ENCODE measurements around the gene CBR4.
"Not testable (repeated sequence)": the region's sequence is repeated elsewhere in the genome, so short reads cannot be mapped to it uniquely, and the experiment has no call there.

Gene CBR4

DNA sequence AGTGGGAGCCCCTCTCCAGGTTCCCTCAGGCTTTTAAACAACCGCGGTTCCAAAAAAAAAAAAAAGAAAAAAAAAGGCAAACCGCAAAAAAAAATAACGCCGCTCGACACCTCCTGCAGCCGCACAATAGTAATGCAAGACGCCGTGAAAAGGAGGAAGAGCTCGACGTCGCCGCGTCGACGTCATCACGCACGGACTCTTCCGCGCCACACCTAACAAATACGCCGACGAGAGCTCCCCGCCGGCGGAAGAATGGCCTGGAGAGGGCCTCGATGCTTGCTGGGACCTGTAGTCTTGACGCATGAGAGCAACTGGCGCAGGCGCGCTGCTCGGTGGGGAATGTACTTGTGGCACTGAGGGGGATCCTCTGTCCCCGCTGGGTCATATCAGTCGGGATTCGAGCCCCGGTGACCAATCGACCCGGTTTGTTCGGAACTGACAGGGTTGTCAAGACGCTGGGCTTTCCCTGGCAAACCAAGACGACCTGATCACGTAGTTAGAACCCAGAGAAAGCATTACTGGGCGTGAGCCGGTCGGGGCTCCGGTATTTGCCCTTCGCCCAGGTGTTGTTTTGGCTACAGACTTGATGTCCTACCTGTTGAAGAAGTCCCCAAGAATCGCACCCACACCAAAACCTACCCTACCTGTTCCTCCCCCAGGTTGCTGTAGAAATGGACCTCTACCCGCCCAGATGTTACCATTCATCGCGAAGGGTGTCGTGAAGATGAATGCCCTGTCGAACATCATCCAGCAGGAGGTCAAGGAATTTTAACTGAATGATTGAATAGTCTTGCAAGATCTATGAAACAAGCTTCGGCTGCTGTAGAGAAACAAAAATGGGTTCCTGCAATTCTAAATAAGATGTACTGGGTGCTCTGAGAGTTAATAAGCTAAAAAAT is at the start of gene CBR4:
Gene CBR4 (minus strand): TSS at position 131 of the 899 bp plus-strand sequence. CDS start 166 bp downstream, outside the sequence.
- peak; percentile 98 for DNase-seq

- no peak for DNase-seq
These were observed 49.5 kb upstream of the CBR4 start for GRCh38 chr4:169059306-169060211.

- DNase-seq = no peak
These were observed 48.3 kb upstream of the CBR4 start for GRCh38 chr4:169058312-169058711.

GRCh38 chr4:169054879-169055278 is 44.8 kb upstream of the CBR4 start:
- peak; percentile 29 for DNase-seq

- no peak for DNase-seq
These were observed 42.5 kb upstream of the CBR4 start for GRCh38 chr4:169052594-169052945.

- DNase-seq = no peak
These were observed 41.9 kb upstream of the CBR4 start for GRCh38 chr4:169051761-169052593.

DNA sequence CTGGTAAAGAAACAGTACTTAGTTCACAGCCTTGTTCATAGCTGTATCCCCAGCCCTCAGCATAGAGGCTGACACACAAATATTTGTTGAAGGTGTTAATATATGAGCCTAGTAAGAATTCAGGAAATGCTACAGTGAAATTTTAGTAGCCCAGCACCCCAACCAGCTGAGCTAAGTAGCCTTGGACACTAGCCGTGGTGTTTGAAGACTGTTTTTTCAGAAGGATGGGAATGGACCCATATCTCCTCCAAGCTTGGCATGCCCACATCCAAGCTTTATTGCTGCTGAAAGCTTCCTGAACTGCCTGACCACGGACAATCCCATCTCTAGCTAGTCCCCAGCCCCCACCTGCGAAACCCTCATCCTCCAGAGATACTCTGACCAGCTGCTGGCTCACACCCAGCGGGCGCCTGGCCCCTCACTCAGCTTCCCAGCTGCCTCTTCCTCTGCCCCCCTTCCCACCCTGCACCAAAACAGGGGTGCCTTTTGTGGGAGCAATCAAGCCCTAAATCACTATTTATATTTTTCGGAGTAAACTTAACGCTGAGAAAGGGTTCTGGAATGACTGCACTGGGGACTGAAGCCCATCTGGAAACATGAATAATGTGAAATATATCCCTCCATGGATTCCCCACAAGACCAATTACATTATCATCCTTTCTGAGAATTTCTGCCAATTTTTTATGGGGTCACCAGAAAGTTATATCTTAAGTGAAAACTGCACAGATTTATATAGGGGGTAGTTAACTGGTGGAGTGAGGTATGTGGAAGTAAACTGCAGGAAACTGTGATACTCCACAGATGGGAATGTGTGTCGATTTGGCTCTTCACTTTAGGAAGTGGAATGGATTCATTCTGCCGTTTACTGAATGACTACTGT is 41.1 kb upstream of the CBR4 start:
- DNase-seq = no peak

DNA sequence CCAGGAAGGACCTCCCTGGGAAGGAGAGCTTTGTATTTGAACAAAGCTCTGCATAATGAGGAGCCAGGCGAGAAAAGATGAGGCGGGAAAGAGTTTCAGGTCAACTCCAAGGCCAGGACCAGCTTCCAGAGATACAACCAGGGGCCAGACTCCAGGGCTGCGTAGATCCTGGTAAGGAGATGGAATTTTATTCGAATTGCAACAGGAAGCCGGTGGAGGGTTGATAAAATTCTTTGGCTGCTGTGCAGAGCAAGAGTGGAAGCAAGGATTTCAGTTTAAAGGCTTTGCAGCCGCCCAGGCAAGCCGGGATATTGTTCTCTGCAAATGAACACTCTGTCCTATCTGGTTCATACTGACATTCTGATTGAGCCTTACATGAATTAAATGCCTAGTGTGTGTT is 40.2 kb upstream of the CBR4 start:
- no peak for DNase-seq

GRCh38 chr4:169048868-169049414 is 38.9 kb upstream of the CBR4 start:
- DNase-seq = no peak

- DNase-seq = no peak
These were observed 37.9 kb upstream of the CBR4 start for GRCh38 chr4:169047956-169048355.

- no peak for DNase-seq
These were observed 36.0 kb upstream of the CBR4 start for GRCh38 chr4:169045862-169046584.

DNA sequence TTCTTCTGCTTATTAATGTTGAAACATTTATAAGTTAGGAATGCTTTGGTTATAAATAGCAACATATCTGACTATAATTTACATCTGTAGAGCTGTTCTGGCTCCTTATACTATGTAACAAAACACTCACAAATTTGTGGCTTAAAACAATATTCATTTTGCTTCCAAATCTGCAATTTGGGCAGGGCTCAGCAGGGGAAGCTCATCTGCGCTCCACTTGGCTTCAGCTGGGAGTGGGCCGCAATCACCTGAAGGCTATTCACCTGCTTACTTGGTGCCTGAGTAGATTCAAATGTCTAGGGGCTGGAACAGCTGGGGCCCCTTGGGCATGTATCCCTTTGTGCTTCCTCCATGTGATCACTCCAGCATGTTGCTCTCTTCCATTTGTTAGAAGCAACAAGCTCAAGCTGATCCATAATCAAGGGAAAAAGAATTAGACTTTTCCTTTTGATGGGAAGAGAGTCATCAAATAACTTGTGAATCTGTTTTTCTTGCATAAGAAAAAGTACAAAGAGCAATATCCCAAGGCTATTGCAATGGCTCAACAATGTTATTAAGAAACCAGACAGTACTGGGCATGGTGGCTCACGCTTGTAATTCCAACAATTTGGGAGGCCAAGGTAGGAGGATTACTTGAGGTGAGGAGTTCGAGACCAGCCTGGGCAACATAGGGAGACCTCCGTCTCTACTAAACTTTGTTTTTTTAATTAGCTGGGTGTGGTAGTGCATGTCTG is 34.8 kb upstream of the CBR4 start:
- no peak for DNase-seq

DNA sequence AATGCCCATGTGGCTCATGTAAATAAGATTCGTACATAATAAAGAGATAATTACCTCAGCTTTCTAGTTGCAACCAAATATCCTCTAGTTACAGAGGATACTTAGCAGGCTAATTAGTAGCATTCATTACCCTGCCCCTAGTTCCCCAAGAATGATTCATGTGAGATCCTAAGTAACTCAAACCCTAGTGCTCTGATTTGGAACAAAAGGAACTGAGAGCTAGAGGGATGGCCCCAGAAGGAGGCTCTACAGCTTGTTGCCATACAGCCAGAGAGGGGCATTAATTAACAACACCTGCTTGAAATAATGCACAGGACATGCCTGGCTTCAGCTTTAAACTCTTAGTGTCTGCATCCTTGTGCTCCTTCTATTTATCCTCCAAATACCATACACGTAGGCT is 32.6 kb upstream of the CBR4 start:
- DNase-seq = no peak

DNA sequence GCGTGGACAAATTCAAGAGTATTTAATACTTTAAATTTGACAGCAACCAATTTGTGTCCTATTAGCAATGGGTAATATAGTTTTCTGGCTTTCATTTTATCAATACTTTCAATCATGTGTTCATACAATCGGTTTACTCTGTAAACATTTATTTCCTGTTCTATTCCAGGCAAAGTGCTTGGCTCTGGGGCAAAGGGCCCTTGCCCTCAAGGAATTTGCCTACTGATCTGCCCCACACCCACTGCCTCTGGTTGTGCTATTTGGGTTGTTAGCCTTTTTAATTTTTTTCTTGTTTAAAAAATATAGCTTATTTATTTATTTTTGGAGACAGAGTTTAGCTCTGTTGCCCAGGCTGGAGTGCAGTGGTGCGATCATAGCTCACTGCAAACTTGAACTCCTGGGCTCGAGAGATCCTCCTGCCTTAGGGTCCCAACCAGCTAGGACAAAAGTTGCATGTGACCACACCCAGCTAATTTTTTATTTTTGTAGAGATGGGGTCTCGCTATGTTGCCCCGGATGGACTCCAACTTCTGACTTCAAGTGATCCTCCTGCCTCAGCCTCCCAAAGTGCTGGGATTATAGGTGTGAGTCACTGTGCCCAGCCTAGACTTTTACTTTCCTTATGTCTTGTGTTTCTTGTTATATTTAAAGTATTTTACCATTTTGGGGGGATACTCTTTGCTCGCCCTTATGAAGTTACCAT is 30.7 kb upstream of the CBR4 start:
- DNase-seq = no peak

DNA sequence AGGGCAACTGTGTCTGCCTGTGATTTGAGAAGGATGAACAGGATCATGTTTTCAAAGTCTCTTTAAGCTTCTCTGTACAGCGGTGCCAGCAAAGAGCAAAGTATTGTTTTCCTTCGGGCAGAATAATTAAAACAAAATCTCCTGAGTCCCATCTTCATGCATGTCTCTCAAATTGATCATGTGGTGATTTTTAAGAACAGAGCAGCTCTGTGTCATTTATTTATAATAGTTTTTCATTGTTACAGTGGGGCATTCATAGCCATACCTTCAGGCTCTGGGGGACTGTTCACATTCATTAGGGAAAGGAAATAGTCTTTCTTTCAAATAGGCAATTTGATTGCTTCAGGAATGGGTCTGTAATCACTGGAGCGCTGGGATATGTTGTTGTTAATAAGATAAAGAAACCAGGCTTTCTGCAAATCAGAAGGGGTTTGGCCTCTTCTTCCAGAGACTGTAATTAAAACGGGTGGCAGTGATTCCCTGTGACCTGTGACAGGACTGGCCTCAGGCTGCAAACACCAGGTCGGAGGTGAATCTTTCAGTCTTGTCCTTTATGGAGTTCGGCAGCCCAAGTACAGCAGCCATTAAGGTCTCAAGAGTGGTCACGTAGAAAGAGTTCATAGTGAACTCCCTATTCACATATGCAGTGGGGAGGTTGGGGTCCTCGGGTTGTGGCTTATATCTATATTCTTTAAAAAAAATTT is 29.3 kb upstream of the CBR4 start:
- no peak for DNase-seq

DNA sequence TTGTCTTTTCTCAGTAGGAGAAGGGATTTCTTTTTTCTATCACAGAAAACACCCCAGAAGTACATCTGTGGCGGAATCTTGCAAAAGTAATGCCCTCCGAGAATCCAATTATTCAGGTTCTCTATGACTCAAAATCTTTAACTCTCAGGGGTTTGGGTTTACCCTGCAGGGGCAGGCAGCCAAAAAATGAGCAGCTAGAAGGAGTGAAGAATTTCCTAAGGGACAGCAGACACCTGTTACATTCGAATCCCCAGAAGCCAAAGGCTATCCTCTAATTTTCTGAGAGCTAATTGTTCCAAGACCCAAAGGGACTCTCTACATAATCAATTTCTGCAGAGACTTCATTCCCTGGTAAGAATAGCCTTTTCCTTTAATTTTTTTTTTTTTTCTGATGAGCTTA is 27.5 kb upstream of the CBR4 start:
- DNase-seq = no peak

- not testable (repeated sequence) for DNase-seq
These were observed 26.0 kb upstream of the CBR4 start for GRCh38 chr4:169035871-169036620.

GRCh38 chr4:169033660-169034059 is 23.6 kb upstream of the CBR4 start:
- no peak for DNase-seq
